GM12878 (cell line): ENCODE data around the gene BEGAIN. TPM values are rescaled to one million over a fixed set of nuclear protein-coding genes. Genes with fewer than 3 reads are reported as not detected.

ENCODE experiments used
- ATAC-seq: fragments of 200-7000 bp; cut with Tn5 transposase; 3 replicates; pipeline ENCODE4 v1.9.1; 2020; ENCODE audit warnings: mild to moderate bottlenecking, moderate library complexity
- BruUV-seq: library from RNA; stranded (reverse); fragments of 400-500 nt; replicated peaks from 2 replicates; lab custom pipeline; 2021; lab: Mats Ljungman, UMichigan
- CTCF ChIA-PET: fragments of 300-600 bp; sonication (Branson Sonifier 250); formaldehyde crosslinking; extraction: SDS; loops from one replicate; lab custom pipeline; 2021; ENCODE audit warnings: inconsistent platforms; lab: Yijun Ruan, JAX
- POLR2A ChIA-PET: fragments of 350-600 bp; formaldehyde crosslinking; extraction: SDS; loops from one replicate; lab custom pipeline; 2021; ENCODE audit warnings: inconsistent platforms; lab: Charles Lee
- RAD21 ChIA-PET: fragments of 300-600 bp; sonication (Branson Sonifier 250); formaldehyde crosslinking; loops from one replicate; lab custom pipeline; 2023; ENCODE audit warnings: antibody characterized with exemption; ENCODE audit not compliant: unreplicated experiment; lab: Charles Lee
- SMC1A ChIA-PET: fragments of 300-600 bp; sonication (Branson Sonifier 250); formaldehyde crosslinking; loops from one replicate; lab custom pipeline; 2023; ENCODE audit not compliant: unreplicated experiment, uncharacterized antibody; lab: Charles Lee
- DNase-seq: peaks from one replicate; pipeline ENCODE4 v3.0.0-alpha.2; 2011; ENCODE audit warnings: low read depth, low spot score
- FAIRE-seq: peaks from 3 replicates; lab custom pipeline; 2011; peaks lifted over from hg19 to GRCh38; lab: Jason Lieb, UNC
- H2AFZ ChIP-seq: 2 replicates; pipeline ENCODE4 v1.6.0; 2011; ENCODE audit warnings: low read depth, low read length, control low read depth; ENCODE audit not compliant: control insufficient read depth
- H3K27ac ChIP-seq: 2 replicates; pipeline ENCODE4 v1.5.1; 2011; ENCODE audit warnings: control low read depth; ENCODE audit not compliant: control insufficient read depth, insufficient read depth
- H3K27me3 ChIP-seq, 2 experiments: replicated peaks in 1 of 2; 2 replicates each; pipeline versions ENCODE4 v1.6.0 to v1.6.1; 2011; ENCODE audit warnings: low read length in 1 of 2; ENCODE audit not compliant: control insufficient read depth in 2 of 2, insufficient read depth in 2 of 2
- H3K36me3 ChIP-seq, 2 experiments: 2 replicates each; pipeline ENCODE4 v1.5.1; 2011; ENCODE audit warnings: low read length in 1 of 2; ENCODE audit not compliant: control insufficient read depth in 2 of 2, insufficient read depth in 2 of 2
- H3K4me1 ChIP-seq: 2 replicates; pipeline ENCODE4 v1.6.1; 2011; ENCODE audit warnings: mild to moderate bottlenecking, low read length, moderate library complexity, mixed read lengths; ENCODE audit not compliant: control insufficient read depth, insufficient read depth
- H3K4me2 ChIP-seq: 2 replicates; pipeline ENCODE4 v1.6.0; 2011; ENCODE audit warnings: control low read depth; ENCODE audit not compliant: control insufficient read depth, insufficient read depth
- H3K4me3 ChIP-seq: fragments of 200-600 bp; sonication (generic); 2 replicates; pipeline ENCODE4 v1.5.1; 2016
- H3K79me2 ChIP-seq: 2 replicates; pipeline ENCODE4 v1.6.0; 2011; ENCODE audit warnings: low read length; ENCODE audit not compliant: control insufficient read depth, insufficient read depth
- H3K9ac ChIP-seq: 2 replicates; pipeline ENCODE4 v1.8.0; 2011; ENCODE audit warnings: low read length, control low read depth, mixed read lengths; ENCODE audit not compliant: control insufficient read depth, insufficient read depth
- H3K9me3 ChIP-seq: replicated peaks from 3 replicates; pipeline ENCODE4 v1.5.1; 2011; ENCODE audit warnings: mild to moderate bottlenecking, low read length; ENCODE audit not compliant: control insufficient read depth, insufficient read depth
- H4K20me1 ChIP-seq: 2 replicates; pipeline ENCODE4 v1.6.0; 2011; ENCODE audit not compliant: control insufficient read depth, insufficient read depth
- BACH1 ChIP-seq: fragments of 450-650 bp; IDR thresholded peaks from 2 replicates; pipeline ENCODE4 v1.6.1; 2017; ENCODE audit warnings: mild to moderate bottlenecking, borderline replicate concordance
- BRCA1 ChIP-seq: IDR thresholded peaks from 2 replicates; pipeline ENCODE4 v1.6.1; 2011; ENCODE audit warnings: low read depth, low read length, improper control_type of control experiment
- CBX5 ChIP-seq: sonication (generic); IDR thresholded peaks from 2 replicates; pipeline ENCODE4 v1.6.1; 2016; ENCODE audit warnings: low read depth, moderate library complexity, mild to moderate bottlenecking, inconsistent platforms
- ESRRA ChIP-seq: IDR thresholded peaks from 2 replicates; pipeline ENCODE4 v1.6.1; 2012; ENCODE audit warnings: mild to moderate bottlenecking, low read length, improper control_type of control experiment
- FOXK2 ChIP-seq: fragments of 450-650 bp; IDR thresholded peaks from 2 replicates; pipeline ENCODE4 v1.6.1; 2017; ENCODE audit warnings: mild to moderate bottlenecking, moderate library complexity
- IKZF1 ChIP-seq: fragments of 450-650 bp; conservative IDR thresholded peaks from 2 replicates; pipeline ENCODE4 v1.6.1; 2017; ENCODE audit warnings: antibody characterized with exemption, mild to moderate bottlenecking
- MXI1 ChIP-seq: fragments of 150-350 bp; IDR thresholded peaks from 2 replicates; pipeline ENCODE4 v1.6.1; 2011; ENCODE audit warnings: low read depth, mild to moderate bottlenecking, inconsistent platforms, low read length, improper control_type of control experiment
- MYC ChIP-seq: IDR thresholded peaks from 2 replicates; pipeline ENCODE4 v1.6.1; 2011; ENCODE audit warnings: mild to moderate bottlenecking, low read length, moderate library complexity, inconsistent platforms; ENCODE audit not compliant: insufficient read depth, insufficient replicate concordance, insufficient read length, severe bottlenecking
- NBN ChIP-seq: fragments of 450-650 bp; IDR thresholded peaks from 2 replicates; pipeline ENCODE4 v1.6.1; 2016
- NFYB ChIP-seq: IDR thresholded peaks from 2 replicates; pipeline ENCODE4 v1.6.1; 2011; ENCODE audit warnings: low read depth, mild to moderate bottlenecking, low read length, improper control_type of control experiment, moderate library complexity; ENCODE audit not compliant: insufficient read depth
- NR2F1 ChIP-seq: fragments of 450-650 bp; conservative IDR thresholded peaks from 2 replicates; pipeline ENCODE4 v1.6.1; 2017; ENCODE audit warnings: mild to moderate bottlenecking
- NRF1 ChIP-seq: conservative IDR thresholded peaks from 2 replicates; pipeline ENCODE4 v1.6.1; 2011; ENCODE audit warnings: mild to moderate bottlenecking, low read depth, low read length, improper control_type of control experiment
- PML ChIP-seq: IDR thresholded peaks from 2 replicates; pipeline ENCODE4 v1.6.1; 2012; ENCODE audit warnings: low read length, inconsistent platforms
- RAD51 ChIP-seq: fragments of 450-650 bp; IDR thresholded peaks from 2 replicates; pipeline ENCODE4 v1.6.1; 2016; ENCODE audit warnings: moderate library complexity, mild to moderate bottlenecking, inconsistent platforms
- RELA ChIP-seq: fragments of 450-650 bp; IDR thresholded peaks from 2 replicates; pipeline ENCODE4 v1.8.0; 2014; ENCODE audit warnings: borderline replicate concordance; ENCODE audit not compliant: partially characterized antibody
- SP1 ChIP-seq: IDR thresholded peaks from one replicate; pipeline ENCODE4 v1.6.1; 2011; ENCODE audit warnings: low read depth, low read length
- TCF7 ChIP-seq: IDR thresholded peaks from 2 replicates; pipeline ENCODE4 v1.6.1; 2014; ENCODE audit warnings: antibody characterized with exemption, borderline replicate concordance
- ZNF24 ChIP-seq: fragments of 450-650 bp; IDR thresholded peaks from 2 replicates; pipeline ENCODE4 v1.6.1; 2017; ENCODE audit warnings: antibody characterized with exemption, mild to moderate bottlenecking
- ZZZ3 ChIP-seq: IDR thresholded peaks from 2 replicates; pipeline ENCODE4 v1.6.1; 2011; ENCODE audit warnings: low read depth; ENCODE audit not compliant: control insufficient read depth, insufficient read length
- WGBS: methylation state at CpG from one replicate; pipeline ENCODE4 v1.1.6; 2016; ENCODE audit warnings: low lambda C conversion rate; ENCODE audit not compliant: insufficient replicate concordance, insufficient coverage; ENCODE audit errors: missing lambda C conversion rate; 5-methylcytosine and 5-hydroxymethylcytosine counted together
- in situ Hi-C: fragments of 300-500 bp; cut with MboI; formaldehyde crosslinking; loops from 9 replicates; pipeline ENCODE4 v1.14.3; 2018; ENCODE audit warnings: mixed read lengths
- intact Hi-C: fragments of 100-400 bp; cut with micrococcal nuclease; formaldehyde crosslinking; loops from one replicate; pipeline ENCODE4 v1.14.2; 2022; ENCODE audit not compliant: unreplicated experiment
- polyA plus RNA-seq, 11 experiments: library from polyadenylated mRNA; depleted of rRNA in 4 of 11; unstranded in 6 of 11; stranded (reverse) in 5 of 11; fragments of >200 nt; fragmentation: Nextera tagmentation in 4 of 11; fragmentation: Illumina TruSeq in 1 of 11; extraction: Ambion mirVana in 4 of 11; extraction: Trizol in 1 of 11; gene quantifications; 1 replicate in 1 of 11; 2 replicates in 10 of 11; pipeline versions ENCODE4 v1.2.1 to v1.2.3, GENCODE V29; 2011 to 2016; ENCODE audit warnings: inconsistent platforms in 2 of 11, missing spikeins in 2 of 11, low read depth in 1 of 11
- total RNA-seq, 4 experiments: library from RNA; depleted of rRNA in 3 of 4; stranded (reverse); fragments of >200 nt in 3 of 4; fragmentation: Illumina TruSeq in 1 of 4; extraction: Trizol in 1 of 4; gene quantifications; 2 replicates each; pipeline versions ENCODE4 v1.2.1 to v1.2.3, GENCODE V29; 2013 to 2021

The BEGAIN gene
- total and polyA plus RNA-seq, 10 of the 15 experiments (the other 5 are each of a cell fraction or from before 2014, with no cell fraction given): 0.01 to 0.31 (median 0.06) TPM; not detected in 5

GRCh38 chr14:100558226-100558625 is 29.0 kb downstream of the BEGAIN start:
- H3K27ac ChIP-seq: no peak overlapping the region
- in situ Hi-C loops (no loop called here), intact Hi-C loops (no loop called here)
- no peak for FAIRE-seq
- no peak for DNase-seq
- H3K4me3 ChIP-seq: no peak overlapping the region
- ATAC-seq: no peak
- CTCF ChIA-PET: no interaction called here
- no peaks in the 10 kb centered on the region for H3K9me3 ChIP-seq
- BruUV-seq: no TSS peak
- H3K4me1 ChIP-seq: no peaks in the 10 kb centered on the region
- 72% methylated on average over 11 of the region's 11 CpGs for WGBS
- H2AFZ ChIP-seq: no peak overlapping the region
- H3K4me2 ChIP-seq: no peak overlapping the region
- TF ChIP-seq BACH1 (no peak), NR2F1 (no peak), ZZZ3 (no peak), FOXK2 (no peak), NFYB (no peak), MYC (no peak), NBN (no peak), RAD51 (no peak), ZNF24 (no peak), MXI1 (no peak), TCF7 (no peak), PML (no peak), NRF1 (no peak), ESRRA (no peak), RELA (no peak), CBX5 (no peak), SP1 (no peak), BRCA1 (no peak), IKZF1 (no peak)
- H3K27me3 ChIP-seq: no peaks in the 10 kb centered on the region
- no peaks in the 10 kb centered on the region for H3K36me3 ChIP-seq
- H3K79me2 ChIP-seq: no peaks in the 10 kb centered on the region
- no peak overlapping the region for H3K9ac ChIP-seq
- RAD21 ChIA-PET: no interaction called here
- H4K20me1 ChIP-seq: no peaks in the 10 kb centered on the region
- SMC1A ChIA-PET: no interaction called here
- POLR2A ChIA-PET: no interaction called here
